Measurements from ENCODE around the gene YPEL5. TPM values are rescaled to one million over a fixed set of nuclear protein-coding genes. Genes with fewer than 3 reads are reported as not detected.

YPEL5 gene
- total RNA-seq, 2 experiments from 2014 or later, result 28.0 to 28.4 TPM

GRCh38 chr2:30149513-30149912, 2.7 kb downstream of the YPEL5 start:
- Mint-ChIP-seq H3K4me3 (peak overlapping the region; percentile 78), H3K27me3 (no peaks in the 10 kb centered on the region), H3K27ac (peak overlapping the region; percentile 67), H3K36me3 (ENCODE audit: low read depth) (peaks cover 26% of the 10 kb centered on the region), H3K9me3 (no peaks in the 10 kb centered on the region), H3K4me1 (ENCODE audit: low read depth) (peaks cover 66% of the 10 kb centered on the region)
- ChIA-PET CTCF (interaction anchor here (1.4 to 9.1 kb wide), 6 partner anchors 11 to 565 kb away, joined by 4 to 111 read pairs (median 16); no protein-coding TSS in a partner anchor), POLR2A (interaction anchor here (1.2 to 2.5 kb wide), 3 partner anchors 9 to 272 kb away, joined by 3 to 15 read pairs (median 3); no protein-coding TSS in a partner anchor)
- ATAC-seq (no peak), DNase-seq (peak; percentile 32)
- intact Hi-C loops (cut with micrococcal nuclease), result loop anchor here (5.0 kb wide), 1 partner anchor 78 kb away; no protein-coding TSS in a partner anchor
- no peak for TF ChIP-seq CTCF (IDR thresholded peaks at IDR 0.05)

GRCh38 chr2:30149976-30150375, 3.2 kb downstream of the YPEL5 start:
- peaks cover 26% of the 10 kb centered on the region for H3K36me3 Mint-ChIP-seq (ENCODE audit: low read depth)
- peaks cover 65% of the 10 kb centered on the region for H3K4me1 Mint-ChIP-seq (ENCODE audit: low read depth)
- H3K27me3 Mint-ChIP-seq, result no peaks in the 10 kb centered on the region
- H3K27ac Mint-ChIP-seq, result peak overlapping the region; percentile 67
- intact Hi-C loops (cut with micrococcal nuclease), result loop anchor here (5.0 kb wide), 1 partner anchor 77 kb away; no protein-coding TSS in a partner anchor
- H3K9me3 Mint-ChIP-seq, result no peaks in the 10 kb centered on the region
- CTCF ChIA-PET, result interaction anchor here (1.0 to 9.1 kb wide), 9 partner anchors 9 to 1373 kb away, joined by 3 to 111 read pairs (median 8); no protein-coding TSS in a partner anchor
- POLR2A ChIA-PET, result interaction anchor here (1.2 kb wide), 2 partner anchors 9 to 272 kb away, joined by 3 read pairs; no protein-coding TSS in a partner anchor
- no peak for DNase-seq
- H3K4me3 Mint-ChIP-seq, result peak overlapping the region; percentile 78
- TF ChIP-seq CTCF (IDR thresholded peaks at IDR 0.05), result no peak
- no peak for ATAC-seq

GRCh38 chr2:30150786-30151185, 4.0 kb downstream of the YPEL5 start:
- ChIA-PET POLR2A (interaction anchor here (1.2 to 1.3 kb wide), 2 partner anchors 14 to 271 kb away, joined by 3 read pairs; no protein-coding TSS in a partner anchor), CTCF (interaction anchor here (1.0 to 9.1 kb wide), 10 partner anchors 10 to 1372 kb away, joined by 3 to 111 read pairs (median 4); no protein-coding TSS in a partner anchor)
- DNase-seq, result no peak
- Mint-ChIP-seq H3K27me3 (no peaks in the 10 kb centered on the region), H3K9me3 (no peaks in the 10 kb centered on the region), H3K27ac (no peak overlapping the region), H3K4me1 (ENCODE audit: low read depth) (peaks cover 68% of the 10 kb centered on the region), H3K4me3 (no peak overlapping the region), H3K36me3 (ENCODE audit: low read depth) (peaks cover 28% of the 10 kb centered on the region)
- no peak for TF ChIP-seq CTCF (IDR thresholded peaks at IDR 0.05)
- intact Hi-C loops (cut with micrococcal nuclease), result no loop called here
- ATAC-seq, result no peak

- POLR2A ChIA-PET, result no interaction called here
- H3K27me3 Mint-ChIP-seq, result no peaks in the 10 kb centered on the region
Observed at GRCh38 chr2:30152385-30152784, 5.6 kb downstream of the YPEL5 start.

More at GRCh38 chr2:30152385-30152784, 5.6 kb downstream of the YPEL5 start:
- ATAC-seq, result no peak
- no peak for TF ChIP-seq CTCF (IDR thresholded peaks at IDR 0.05)
- DNase-seq, result no peak
- CTCF ChIA-PET, result interaction anchor here (0.7 to 9.1 kb wide), 5 partner anchors 8 to 559 kb away, joined by 3 to 111 read pairs (median 7); no protein-coding TSS in a partner anchor
- Mint-ChIP-seq H3K4me1 (ENCODE audit: low read depth) (peaks cover 78% of the 10 kb centered on the region), H3K9me3 (no peaks in the 10 kb centered on the region), H3K27ac (no peak overlapping the region), H3K4me3 (no peak overlapping the region), H3K36me3 (ENCODE audit: low read depth) (peaks cover 41% of the 10 kb centered on the region)
- intact Hi-C loops (cut with micrococcal nuclease), result no loop called here

Data from activated CD8-positive, alpha-beta T cell treated with anti-CD3 and anti-CD28 coated beads for 36 hours (primary cell).